ENCODE data around the gene CHD6. TPM values are rescaled to one million over a fixed set of nuclear protein-coding genes. Genes with fewer than 3 reads are reported as not detected.

Gene CHD6
- total RNA-seq, 1 experiment from 2014 or later, result 26.6 TPM

DNA sequence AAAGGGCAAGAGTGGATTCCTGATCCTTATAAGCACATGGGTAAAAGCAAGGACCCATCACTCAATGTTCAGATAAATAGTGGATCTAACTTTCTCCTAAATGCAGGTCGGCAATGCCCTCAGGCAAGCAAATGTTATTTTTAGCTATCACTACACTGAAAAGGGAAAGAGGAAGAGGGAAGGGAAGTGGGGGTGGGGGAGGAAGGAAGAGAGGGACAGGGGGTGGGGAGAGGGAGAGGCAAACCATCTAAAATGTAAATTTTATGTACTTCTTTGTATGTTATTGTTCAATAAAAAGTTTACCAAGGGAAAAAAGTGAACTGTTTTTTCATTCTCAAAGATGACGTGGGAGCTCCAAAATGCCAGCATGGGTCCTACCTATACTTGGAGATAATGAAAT, 44.2 kb downstream of the CHD6 start (continued):
- TF ChIP-seq, protein P1, sequence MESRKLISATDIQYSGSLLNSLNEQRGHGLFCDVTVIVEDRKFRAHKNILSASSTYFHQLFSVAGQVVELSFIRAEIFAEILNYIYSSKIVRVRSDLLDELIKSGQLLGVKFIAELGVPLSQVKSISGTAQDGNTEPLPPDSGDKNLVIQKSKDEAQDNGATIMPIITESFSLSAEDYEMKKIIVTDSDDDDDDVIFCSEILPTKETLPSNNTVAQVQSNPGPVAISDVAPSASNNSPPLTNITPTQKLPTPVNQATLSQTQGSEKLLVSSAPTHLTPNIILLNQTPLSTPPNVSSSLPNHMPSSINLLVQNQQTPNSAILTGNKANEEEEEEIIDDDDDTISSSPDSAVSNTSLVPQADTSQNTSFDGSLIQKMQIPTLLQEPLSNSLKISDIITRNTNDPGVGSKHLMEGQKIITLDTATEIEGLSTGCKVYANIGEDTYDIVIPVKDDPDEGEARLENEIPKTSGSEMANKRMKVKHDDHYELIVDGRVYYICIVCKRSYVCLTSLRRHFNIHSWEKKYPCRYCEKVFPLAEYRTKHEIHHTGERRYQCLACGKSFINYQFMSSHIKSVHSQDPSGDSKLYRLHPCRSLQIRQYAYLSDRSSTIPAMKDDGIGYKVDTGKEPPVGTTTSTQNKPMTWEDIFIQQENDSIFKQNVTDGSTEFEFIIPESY (IDR thresholded peaks at IDR 0.05; ENCODE audit: extremely low read depth, insufficient replicate concordance, low read length), result no peak
- no peak for TF ChIP-seq FOSL1 (IDR thresholded peaks at IDR 0.05; ENCODE audit: low read depth)
- TF ChIP-seq ZNF274 (IDR thresholded peaks at IDR 0.05; ENCODE audit: low read depth, low read length), result no peak

DNA sequence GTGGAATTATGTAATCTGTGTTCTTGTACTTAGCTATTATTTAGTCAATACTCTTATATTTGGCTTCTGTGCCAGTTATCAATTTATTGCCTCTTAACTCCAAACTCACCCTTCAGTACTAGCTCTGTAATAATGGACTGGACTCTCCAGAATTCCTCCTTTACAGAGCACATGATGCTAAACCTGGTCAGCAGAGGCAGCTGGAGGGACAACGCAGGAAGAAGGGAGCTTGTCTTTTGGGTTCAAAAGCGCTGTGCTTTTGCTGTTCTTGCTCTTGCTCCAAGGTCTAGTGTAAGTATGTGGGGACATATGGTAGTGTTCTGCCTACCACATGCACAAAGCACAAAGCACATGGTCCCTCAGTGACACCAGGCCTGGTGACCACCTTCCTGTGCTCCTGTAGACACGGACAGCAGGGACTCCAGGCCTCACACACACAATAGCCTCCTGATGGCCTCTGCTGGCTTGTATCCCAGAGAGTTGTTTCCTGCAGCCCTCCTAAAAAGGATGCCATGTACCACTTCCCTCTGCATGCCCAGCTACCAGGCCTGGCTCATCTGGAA, 46.1 kb downstream of the CHD6 start:
- peak; percentile 68 for ATAC-seq
- CTCF ChIA-PET, result interaction anchor here (1.0 to 1.6 kb wide), 4 partner anchors 9 to 63 kb away, joined by 3 to 9 read pairs (median 6); partner anchors contain the start of gene CHD6
- RAD21 ChIA-PET (ENCODE audit: low non-redundant PET in 1 of 2, low total read pairs in 2 of 2, uncharacterized antibody in 2 of 2, unreplicated experiment in 2 of 2), result interaction anchor here in 1 of 2 experiments (0.6 kb wide), 1 partner anchor 45 kb away, joined by 3 read pairs; no protein-coding TSS in a partner anchor
- Histone ChIP-seq H3K9me3 (ENCODE audit: control insufficient read depth in 1 of 2, insufficient read depth in 1 of 2, low read depth in 1 of 2, low read length in 2 of 2) (no peaks in the 10 kb centered on the region), H3K27me3 (ENCODE audit: insufficient read depth, low read length) (no peaks in the 10 kb centered on the region), H3K9me2 (ENCODE audit: insufficient read depth) (no peaks in the 10 kb centered on the region), H3K4me2 (ENCODE audit: low read length) (no peak overlapping the region), H3K4me1 (ENCODE audit: control insufficient read depth in 1 of 2, insufficient read depth in 2 of 2, low read length in 2 of 2) (no peaks in the 10 kb centered on the region), H3K27ac (ENCODE audit: low read depth, low read length) (no peak overlapping the region), H3K79me2 (ENCODE audit: insufficient read depth, low read length) (peaks cover 10% of the 10 kb centered on the region), H3K36me3 (ENCODE audit: control insufficient read depth in 1 of 2, insufficient read depth in 2 of 2, low read length in 2 of 2) (no peaks in the 10 kb centered on the region), H3K9ac (ENCODE audit: low read length) (no peak overlapping the region), H4K20me1 (ENCODE audit: insufficient read depth) (no peaks in the 10 kb centered on the region), H2AFZ (ENCODE audit: low read depth, low read length, poor library complexity, severe bottlenecking) (no peak overlapping the region), H3K4me3 (replicated peaks in 1 of 2; ENCODE audit: low read depth in 1 of 2, low read length in 2 of 2) (no peak overlapping the region)
- TF ChIP-seq CBX3 (IDR thresholded peaks at IDR 0.05; ENCODE audit: low read depth) (no peak), CEBPB (IDR thresholded peaks at IDR 0.05; ENCODE audit: low read depth) (no peak), RAD21 (IDR thresholded peaks at IDR 0.05; ENCODE audit: low read depth) (peak; percentile 24; the same call in 1 of the 2 replicates)
- TF ChIP-seq, protein P2, sequence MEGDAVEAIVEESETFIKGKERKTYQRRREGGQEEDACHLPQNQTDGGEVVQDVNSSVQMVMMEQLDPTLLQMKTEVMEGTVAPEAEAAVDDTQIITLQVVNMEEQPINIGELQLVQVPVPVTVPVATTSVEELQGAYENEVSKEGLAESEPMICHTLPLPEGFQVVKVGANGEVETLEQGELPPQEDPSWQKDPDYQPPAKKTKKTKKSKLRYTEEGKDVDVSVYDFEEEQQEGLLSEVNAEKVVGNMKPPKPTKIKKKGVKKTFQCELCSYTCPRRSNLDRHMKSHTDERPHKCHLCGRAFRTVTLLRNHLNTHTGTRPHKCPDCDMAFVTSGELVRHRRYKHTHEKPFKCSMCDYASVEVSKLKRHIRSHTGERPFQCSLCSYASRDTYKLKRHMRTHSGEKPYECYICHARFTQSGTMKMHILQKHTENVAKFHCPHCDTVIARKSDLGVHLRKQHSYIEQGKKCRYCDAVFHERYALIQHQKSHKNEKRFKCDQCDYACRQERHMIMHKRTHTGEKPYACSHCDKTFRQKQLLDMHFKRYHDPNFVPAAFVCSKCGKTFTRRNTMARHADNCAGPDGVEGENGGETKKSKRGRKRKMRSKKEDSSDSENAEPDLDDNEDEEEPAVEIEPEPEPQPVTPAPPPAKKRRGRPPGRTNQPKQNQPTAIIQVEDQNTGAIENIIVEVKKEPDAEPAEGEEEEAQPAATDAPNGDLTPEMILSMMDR (IDR thresholded peaks at IDR 0.05 in 2 of 3, conservative IDR thresholded peaks at IDR 0.05 in 1 of 3; ENCODE audit: borderline replicate concordance in 1 of 3, insufficient read depth in 1 of 3, low read depth in 2 of 3, low read length in 2 of 3), result peak in 2 of 3 experiments; percentile 46 to 54; a peak in 3 of 6 replicates
- POLR2A ChIA-PET, result no interaction called here
- no TSS peak for BruUV-seq (replicated peaks)
- no peak for DNase-seq (ENCODE audit: low read depth, low spot score)
- intact Hi-C loops (cut with micrococcal nuclease), result loop anchor here (5.0 kb wide), 1 partner anchor 50 kb away; no protein-coding TSS in a partner anchor

Measured in HCT116 (cell line).